ENCODE results near the gene EHD2.
"Not testable (repeated sequence)": the region's sequence is repeated elsewhere in the genome, so short reads cannot be mapped to it uniquely, and the experiment has no call there.

EHD2 gene

DNA sequence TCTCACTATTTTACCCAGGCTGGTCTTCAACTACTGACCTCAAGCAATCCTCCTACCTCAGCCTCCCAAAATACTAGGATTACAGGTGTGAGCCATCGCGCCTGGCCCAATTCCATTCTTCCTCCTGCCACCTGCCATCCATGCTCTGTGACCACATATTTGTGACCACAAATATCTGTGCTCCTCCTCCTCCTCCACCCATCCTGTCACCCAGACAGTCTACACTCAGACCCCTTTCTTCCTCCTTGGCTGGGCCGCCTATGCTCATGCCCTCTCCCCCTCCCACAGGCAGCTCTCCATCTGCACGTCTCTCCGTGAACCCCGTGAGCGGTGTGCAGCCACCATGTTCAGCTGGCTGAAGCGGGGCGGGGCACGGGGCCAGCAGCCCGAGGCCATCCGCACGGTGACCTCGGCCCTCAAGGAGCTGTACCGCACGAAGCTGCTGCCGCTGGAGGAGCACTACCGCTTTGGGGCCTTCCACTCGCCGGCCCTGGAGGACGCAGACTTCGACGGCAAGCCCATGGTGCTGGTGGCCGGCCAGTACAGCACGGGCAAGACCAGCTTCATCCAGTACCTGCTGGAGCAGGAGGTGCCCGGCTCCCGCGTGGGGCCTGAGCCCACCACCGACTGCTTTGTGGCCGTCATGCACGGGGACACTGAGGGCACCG is 3.2 kb downstream of the EHD2 start:
- ATAC-seq: no peak

DNA sequence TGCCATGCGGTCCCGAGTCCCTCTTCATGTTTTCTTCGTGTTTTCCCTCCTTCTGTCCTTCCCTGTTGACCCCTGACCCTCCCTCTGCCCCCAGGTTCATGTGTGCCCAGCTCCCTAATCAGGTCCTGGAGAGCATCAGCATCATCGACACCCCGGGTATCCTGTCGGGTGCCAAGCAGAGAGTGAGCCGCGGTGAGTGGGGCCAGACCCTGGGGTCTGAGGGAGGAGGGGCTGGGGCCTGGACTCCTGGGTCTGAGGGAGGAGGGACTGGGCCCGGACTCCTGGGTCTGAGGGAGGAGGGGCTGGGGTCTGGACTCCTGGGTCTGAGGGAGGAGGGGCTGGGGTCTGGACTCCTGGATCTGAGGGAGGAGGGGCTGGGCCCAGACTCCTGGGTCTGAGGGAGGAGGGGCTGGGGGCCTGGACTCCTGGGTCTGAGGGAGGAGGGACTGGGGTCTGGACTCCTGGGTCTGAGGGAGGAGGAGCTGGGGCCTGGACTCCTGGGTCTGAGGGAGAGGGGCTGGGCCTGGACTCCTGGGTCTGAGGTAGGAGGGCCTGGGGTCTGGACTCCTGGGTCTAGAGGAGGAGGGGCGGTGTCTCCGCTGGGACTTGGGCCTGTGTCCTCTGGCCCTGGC is 5.3 kb downstream of the EHD2 start:
- ATAC-seq: not testable (repeated sequence)

DNA sequence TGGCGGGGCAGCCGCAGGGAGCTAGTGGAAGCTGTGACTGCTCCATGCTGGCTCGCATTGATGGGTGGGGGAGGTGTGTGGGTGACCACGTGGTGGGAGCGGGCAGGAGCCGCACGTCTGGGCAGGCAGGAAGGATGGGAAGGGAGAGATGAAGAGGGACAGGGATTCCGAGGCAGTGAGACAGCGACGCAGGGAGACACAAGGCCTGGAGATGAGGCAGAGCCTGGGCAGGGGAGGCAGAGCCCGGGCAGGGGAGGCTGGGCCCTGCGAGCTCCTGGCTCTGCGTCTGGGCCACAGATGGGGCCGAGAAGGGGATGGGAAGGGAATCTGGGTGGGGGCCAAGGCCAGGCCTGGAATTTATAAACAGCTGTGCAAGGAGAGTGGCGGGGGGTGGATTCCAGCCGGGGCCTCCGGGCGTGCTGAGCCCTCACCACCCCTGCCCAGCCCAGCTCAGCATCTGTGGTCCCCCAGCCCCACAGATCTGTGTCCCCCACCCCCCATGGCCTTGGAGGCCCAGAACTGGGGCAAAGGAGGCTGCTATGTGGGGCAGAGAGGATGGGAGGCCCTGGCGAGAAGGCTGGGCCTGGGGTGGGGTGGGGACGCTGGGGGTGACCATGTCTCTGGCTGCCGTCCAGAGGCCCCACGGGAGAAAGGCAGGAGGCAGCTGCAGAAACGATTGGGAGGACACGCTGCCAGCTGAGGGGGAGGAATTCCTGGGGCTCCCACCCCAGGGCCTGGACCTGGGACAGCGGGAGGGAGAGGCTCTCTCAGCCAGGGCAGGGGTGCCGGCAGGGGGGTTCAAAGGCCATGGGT is 6.0 kb downstream of the EHD2 start:
- ATAC-seq: no peak

DNA sequence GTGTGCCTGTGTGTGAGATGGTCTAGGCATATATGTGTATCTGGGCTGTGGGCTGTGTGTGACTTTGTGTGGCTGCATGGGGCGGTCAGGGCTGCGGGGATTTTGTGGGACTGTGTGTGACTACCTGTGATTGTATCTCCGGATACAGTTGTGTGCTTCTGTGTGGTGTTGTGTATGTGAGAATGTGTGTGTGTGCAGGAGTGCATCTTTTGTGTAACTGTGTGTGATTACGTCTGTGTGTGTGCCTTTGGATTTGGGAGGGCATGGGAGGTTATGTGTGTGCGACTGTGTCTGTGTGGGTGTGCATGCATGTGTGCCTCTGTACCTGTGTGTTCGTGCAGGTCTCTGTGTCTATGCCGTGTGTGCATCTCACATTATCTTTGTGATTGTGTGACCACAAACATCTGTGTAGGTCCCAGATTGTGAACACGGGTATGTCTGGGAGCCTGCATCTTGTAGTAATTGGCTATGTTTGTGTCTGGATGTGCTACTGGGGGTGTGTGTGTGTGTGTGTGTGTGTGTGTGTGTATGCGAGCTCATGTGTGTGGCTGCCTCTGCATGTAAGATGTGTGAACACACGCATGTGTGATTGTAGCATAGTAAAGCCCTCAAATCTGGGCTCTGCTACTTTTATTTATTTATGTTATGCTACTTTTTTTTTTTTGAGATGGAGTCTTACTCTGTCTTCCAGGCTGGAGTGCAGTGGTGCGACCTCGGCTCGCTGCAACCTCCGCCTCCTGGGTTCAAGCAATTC is 7.6 kb downstream of the EHD2 start:
- ATAC-seq: no peak

DNA sequence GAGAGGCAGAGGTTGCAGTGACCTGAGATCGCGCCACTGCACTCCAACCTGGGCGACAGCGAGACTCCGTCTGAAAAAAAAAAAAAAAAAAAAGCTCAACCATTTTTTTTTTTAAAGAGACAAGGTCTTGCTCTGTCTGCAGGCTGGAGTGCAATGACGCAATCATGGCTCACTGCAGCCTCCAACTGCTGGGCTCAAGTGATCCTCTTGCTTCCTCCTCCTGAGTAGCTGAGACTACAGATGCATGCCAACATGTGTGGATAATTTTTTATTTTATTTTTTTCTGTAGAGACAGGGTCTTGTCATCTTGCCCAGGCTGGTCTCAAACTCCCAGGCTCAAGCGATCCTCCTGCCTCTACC is 10.3 kb downstream of the EHD2 start:
- ATAC-seq: no peak

DNA sequence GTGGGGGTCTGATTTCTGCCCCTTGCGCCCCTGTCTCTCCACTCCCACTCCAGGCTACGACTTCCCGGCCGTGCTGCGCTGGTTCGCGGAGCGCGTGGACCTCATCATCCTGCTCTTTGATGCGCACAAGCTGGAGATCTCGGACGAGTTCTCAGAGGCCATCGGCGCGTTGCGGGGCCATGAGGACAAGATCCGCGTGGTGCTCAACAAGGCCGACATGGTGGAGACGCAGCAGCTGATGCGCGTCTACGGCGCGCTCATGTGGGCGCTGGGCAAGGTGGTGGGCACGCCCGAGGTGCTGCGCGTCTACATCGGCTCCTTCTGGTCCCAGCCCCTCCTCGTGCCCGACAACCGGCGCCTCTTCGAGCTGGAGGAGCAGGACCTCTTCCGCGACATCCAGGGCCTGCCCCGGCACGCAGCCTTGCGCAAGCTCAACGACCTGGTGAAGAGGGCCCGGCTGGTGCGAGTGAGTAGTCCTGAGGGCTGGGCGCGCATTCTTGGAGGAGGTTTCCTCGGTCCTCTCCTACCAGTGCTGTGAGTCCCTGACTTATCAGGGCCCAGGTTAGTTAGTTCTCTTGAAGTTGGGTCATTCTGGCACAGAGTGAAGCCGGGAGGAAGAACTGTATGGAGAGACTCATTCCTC is 12.7 kb downstream of the EHD2 start:
- no peak for ATAC-seq

DNA sequence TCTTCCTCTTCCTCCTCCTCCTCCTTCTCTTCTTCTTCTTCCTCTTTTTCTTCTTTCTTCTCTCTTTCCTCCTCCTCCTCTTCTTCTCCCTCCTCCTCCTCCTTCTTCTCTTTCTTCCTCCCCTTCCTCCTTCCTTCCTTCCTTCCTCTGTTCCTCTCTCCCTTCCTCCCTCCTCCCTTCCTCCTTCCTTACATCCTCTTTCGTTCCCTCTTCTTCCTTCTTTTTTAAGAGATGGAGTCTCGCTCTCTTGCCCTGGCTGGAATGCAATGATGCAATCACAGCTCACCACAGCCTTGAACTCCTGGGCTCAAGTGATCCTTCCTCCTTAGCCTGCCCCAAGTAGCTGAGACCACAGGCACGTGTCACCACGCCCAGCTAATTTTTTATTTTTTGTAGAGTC is 13.2 kb downstream of the EHD2 start:
- ATAC-seq: no peak

DNA sequence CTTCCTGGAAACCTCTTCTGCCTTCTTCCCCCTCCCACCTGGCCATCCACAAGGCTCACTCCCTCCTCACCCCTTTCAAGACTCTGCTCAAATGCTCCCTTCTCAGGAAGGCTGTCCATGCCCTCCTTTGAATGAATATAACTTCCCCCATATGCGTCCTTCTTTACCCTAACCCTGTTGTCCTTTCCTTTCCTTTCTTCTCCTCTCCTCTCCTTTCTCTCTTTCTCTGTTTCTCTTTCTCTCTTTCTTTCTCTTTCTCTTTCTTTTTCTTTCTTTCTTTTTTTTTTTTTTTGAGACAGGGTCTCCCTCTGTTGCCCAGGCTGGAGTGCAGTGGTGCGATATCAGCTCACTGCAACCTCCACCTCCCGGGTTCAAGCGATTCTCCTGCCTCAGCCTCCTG is 15.1 kb downstream of the EHD2 start:
- ATAC-seq: not testable (repeated sequence)

DNA sequence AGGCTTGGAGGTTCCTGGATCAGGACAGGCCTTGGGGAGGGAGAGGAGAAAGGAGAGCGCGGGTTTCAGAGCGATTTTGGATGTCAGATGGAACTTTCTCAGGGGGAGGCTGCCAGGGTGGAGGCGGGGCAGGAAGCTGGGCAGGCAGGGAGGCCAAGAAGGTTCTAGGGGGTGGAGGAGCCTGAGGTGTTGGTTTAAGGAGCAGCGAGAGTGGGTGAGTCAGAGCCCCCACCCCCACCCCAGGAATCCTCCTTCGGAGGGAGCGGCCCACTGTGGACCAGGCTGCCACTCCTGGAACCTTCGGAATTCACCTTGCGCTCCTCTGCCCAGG is 16.2 kb downstream of the EHD2 start:
- peak; percentile 17 to 20 for ATAC-seq

DNA sequence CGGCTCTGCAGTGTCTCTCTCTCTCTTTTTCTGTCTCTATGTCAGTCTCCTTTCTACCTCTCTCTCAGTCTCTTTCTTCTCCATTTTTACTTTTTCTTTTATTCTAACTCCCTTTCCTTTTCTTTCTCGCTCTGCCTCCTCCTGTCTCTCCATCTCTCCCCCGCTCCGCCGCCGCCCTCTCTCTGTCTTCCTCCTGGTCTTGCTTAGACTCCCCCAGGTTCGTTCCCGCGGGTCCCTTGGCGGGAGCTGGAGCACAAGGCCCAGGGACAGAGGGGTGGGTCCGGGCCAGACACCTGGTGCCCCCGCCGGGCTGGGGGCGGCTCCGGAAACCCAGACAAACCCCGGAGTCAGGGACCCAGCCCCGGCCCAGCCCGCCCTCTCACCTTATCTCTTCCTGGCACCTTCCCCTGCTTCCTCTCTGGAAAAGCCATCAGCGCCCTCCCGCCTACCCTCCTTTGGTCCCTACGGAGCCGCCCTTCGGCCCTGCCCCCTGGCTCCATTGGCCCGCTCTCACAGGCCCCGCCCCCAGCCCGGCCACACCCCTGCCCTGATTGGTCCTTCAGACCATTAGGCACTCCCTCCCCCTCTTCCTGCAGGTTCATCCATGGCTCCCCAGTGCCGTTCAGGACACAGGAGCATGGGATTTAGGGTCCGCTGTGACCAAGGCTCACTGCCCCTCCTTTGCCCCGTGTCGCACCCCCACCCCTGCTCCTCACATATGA is 16.7 kb downstream of the EHD2 start:
- ATAC-seq: peak; percentile 63 to 76

DNA sequence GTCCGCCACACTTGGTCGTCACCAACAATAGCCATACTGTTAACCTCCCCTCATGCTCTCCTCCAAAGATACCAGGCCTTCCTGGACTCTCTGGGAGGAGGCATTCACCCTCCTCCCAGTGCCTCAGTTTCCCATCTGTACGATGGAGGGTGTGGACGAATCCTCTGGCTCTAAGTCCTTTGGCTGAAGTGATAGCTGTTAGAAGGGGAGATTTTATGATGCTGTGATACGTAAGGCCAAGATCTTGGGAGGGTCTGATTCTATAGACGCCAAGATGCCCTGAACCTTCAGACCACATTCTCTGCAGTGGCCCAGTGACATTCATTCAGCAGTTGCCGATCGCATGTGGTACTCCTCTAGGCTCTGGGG is 17.3 kb downstream of the EHD2 start:
- ATAC-seq: no peak

DNA sequence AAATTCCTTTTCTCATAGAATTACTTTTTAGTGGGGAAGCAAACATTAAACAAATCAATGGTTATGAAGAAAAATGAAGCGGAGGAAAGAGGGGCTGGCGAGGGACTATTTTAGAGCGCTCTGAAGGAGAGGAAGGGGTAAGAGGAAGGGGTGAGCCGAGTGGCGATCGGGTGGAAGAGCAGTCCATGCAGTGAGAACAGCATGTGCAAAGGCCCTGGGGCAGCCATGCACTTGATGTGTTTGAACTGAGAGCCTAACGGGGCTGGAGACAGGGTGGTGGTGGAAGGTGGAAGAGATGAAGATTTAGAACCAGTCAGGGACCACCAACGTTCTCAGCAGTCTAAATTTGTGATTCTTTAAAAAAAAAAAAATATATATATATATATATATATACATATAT is 17.7 kb downstream of the EHD2 start:
- ATAC-seq: no peak

DNA sequence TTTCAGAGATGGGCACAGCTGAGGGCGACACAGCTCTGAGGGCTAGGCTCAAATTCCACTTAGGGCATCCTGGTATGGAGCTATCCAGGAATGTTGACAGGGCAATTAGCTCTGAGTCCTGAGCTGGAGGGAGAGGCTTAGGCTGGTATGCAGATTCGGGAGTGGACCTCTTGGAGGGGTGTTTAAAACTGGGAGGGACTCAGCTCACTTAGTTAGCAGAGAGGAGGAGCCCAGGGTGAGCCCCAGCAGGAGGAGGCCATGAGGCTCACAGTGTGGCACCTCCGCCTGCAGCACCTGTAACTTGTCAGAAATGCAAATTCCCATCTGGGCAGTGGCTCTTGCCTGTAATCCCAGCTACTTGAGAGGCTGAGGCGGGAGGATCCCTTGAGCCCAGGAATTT is 21.9 kb downstream of the EHD2 start:
- no peak for ATAC-seq

DNA sequence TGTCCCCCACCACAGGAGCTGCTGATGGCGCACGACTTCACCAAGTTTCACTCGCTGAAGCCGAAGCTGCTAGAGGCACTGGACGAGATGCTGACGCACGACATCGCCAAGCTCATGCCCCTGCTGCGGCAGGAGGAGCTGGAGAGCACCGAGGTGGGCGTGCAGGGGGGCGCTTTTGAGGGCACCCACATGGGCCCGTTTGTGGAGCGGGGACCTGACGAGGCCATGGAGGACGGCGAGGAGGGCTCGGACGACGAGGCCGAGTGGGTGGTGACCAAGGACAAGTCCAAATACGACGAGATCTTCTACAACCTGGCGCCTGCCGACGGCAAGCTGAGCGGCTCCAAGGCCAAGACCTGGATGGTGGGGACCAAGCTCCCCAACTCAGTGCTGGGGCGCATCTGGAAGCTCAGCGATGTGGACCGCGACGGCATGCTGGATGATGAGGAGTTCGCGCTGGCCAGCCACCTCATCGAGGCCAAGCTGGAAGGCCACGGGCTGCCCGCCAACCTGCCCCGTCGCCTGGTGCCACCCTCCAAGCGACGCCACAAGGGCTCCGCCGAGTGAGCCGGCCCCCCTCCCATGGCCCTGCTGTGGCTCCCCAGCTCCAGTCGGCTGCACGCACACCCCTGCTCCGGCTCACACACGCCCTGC is 27.8 kb downstream of the EHD2 start:
- ATAC-seq: no peak

DNA sequence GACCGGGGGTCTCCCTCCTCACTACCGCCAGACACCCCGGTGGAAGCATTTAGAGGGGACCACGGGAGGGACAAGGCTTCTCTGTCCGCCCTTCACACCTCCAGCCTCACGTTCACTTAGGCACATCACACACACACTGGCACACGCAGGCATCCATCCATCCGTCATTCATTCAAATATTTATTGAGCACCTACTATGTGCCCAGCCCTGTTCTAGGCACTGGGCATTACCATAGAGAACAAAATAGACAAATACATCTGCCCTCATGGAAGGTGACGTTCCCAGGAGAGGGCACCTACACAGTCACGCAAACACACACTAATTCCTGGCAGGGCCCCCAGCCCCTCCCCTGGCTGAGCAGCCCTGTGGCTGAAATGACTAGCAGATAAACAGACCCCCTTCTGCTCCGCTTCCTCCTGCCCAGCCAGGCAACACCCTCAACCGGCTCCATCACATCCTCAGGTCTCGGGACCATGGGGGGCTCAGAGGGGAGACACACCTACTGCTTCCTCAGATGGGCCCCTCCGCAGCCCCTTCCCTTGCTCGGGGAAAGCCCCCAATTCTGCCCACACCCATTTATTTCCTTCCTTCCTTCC is 28.4 kb downstream of the EHD2 start:
- ATAC-seq: no peak

DNA sequence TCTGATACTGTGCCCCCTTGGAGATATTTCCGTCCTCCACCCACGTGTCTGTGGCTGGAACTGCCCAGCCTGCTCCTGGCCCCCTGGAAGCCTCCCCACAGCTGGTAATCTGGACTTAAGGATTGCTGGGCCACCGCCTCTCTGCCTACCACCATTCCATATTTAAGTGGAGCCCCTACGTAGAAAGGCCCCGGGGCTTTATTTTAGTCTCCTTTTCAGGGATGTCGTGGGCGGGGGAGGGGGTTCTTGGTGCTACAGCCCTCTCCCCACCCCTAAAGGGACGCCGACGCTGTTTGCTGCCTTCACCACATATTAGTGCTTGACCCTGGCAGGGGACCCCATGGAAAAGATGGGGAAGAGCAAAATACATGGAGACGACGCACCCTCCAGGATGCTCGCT is 29.4 kb downstream of the EHD2 start:
- ATAC-seq: no peak

DNA sequence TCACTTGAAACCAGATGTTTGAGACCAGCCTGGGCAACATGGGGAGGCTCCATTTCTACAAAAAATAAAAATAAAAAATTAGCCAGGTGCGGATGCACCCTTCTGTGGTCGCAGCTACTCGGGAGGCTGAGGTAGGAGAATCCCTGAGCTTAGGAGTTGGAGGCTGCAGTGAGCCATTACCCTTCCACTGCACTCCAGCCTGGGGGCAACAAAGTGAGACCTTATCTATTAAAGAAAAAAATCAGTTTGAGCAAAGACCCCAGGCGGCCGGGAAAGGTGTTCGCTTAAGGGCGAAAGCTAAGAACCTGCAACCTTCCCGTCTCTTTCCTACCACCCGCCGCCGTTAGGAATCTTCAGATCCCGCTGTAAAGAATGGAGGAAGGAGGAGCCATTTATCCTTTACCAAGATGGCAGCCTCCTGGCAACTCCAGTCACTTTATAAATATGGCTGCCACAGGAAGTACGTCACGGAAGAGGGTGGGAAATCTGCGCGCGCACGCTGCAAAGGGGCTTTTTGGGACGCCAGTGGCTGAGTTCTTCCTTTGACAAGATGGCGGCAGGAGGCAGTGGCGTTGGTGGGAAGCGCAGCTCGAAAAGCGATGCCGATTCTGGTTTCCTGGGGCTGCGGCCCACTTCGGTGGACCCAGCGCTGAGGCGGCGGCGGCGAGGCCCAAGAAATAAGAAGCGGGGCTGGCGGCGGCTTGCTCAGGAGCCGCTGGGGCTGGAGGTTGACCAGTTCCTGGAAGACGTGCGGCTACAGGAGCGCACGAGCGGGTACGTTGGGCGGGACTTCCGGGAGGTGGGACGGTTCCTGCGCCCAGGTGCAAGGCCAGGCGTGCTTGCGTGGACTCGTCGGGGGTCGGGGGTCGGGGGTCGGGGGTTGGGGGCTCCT is 32.0 kb downstream of the EHD2 start, which contains the start of gene NOP53:
TSS of gene NOP53 (plus strand) at position 537 of the 892 bp plus-strand sequence. CDS start at position 551, 14 bp downstream.
- peak; percentile 79 to 81 for ATAC-seq

DNA sequence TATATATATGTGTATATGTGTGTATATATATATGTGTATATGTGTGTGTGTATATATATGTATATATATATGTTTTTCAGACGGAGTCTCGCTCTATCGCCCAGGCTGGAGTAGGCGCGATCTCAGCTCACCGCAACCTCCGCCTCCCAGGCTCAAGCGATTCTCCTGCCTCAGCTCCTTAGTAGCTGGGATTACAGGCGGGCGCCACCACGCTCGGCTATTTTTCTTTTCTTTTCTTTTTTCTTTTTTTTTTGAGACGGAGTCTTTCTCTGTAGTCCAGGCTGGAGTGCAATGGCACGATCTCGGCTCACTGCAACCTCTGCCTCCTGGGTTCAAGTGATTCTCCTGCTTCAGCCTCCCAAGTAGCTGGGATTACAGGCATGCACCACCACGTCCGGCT is 32.9 kb downstream of the EHD2 start:
- ATAC-seq: not testable (repeated sequence)

DNA sequence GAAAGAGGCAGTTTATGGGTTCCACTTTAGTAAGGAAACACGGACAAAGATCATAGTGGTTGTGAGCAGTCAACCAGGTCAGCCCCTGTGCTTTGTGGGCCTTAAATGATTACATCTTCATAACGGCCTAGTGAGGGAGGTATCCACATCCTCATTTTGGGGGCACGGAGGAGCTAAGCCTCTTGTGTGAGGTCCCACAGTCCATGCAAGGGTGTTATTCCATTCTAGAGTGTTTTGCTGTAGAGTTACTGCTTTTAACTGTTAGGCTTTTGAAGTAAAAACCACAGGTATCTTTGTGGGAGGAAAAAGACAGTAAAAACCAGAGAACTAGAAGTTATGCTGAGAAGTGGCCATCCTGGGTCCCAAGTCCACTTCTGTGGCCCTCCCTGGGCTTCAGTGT is 36.1 kb downstream of the EHD2 start:
- ATAC-seq: no peak

DNA sequence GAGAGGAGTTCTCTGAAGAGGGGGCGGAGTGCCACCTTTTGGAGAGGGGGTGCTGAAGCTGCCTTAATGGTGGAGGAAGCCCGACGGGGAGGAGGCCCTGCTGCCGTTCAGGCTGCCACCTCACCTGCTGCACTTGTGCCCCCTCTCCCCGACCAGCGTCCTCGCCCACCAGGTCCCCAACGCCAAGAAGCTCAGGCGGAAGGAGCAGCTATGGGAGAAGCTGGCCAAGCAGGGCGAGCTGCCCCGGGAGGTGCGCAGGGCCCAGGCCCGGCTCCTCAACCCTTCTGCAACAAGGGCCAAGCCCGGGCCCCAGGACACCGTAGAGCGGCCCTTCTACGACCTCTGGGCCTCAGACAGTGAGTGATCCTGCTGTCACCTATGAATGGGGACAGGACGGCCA is 37.5 kb downstream of the EHD2 start:
- no peak for ATAC-seq

Measured in activated CD4-positive, CD25-positive, alpha-beta regulatory T cell treated with anti-CD3 and anti-CD28 coated beads, Interleukin-2, amount 50 U/mL, for 24 hours (primary cell).